GM23338 (cell line): Measurements from ENCODE around the gene USP24.

ENCODE experiments used
- EZH2 ChIP-seq: fragments of 200-600 bp; sonication (generic); IDR thresholded peaks from one replicate; pipeline ENCODE4 v1.8.0; 2017; ENCODE audit warnings: antibody characterized with exemption, mild to moderate bottlenecking, low read depth; ENCODE audit not compliant: unreplicated experiment
- EZH2phosphoT487 ChIP-seq: fragments of 200-600 bp; sonication (generic); IDR thresholded peaks from one replicate; pipeline ENCODE4 v1.8.1; 2018; ENCODE audit warnings: antibody characterized with exemption; ENCODE audit not compliant: unreplicated experiment
- TF ChIP-seq, protein P1 (sequence below), 2 experiments: fragments of 200-600 bp in 1 of 2; sonication (generic) in 1 of 2; conservative IDR thresholded peaks; 2 replicates each; pipeline versions ENCODE4 v1.5.1 to v1.6.1; 2016 to 2017; ENCODE audit warnings: antibody characterized with exemption in 2 of 2, low read depth in 2 of 2, mild to moderate bottlenecking in 2 of 2, moderate library complexity in 1 of 2

DNA sequence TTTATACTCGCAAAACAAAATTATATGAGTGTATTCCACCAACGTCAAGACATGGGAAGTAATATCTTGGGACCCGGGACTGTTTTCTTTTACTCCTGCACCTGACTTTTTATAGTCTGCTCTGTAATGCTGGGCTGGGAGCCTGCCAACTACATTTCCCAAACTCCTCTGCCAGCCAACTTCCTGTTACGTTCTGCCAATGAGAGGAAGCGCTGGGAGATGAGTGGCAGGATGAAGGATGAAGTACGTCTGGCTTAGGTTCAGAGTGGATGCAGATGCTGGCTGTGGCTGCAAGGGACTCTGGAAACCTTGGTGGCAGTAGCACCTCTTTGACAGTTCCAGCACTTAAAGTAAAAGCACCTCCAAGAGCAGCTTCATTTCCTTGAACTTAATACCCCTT lies 59.6 kb downstream of the USP24 start:
- TF ChIP-seq, protein P1, sequence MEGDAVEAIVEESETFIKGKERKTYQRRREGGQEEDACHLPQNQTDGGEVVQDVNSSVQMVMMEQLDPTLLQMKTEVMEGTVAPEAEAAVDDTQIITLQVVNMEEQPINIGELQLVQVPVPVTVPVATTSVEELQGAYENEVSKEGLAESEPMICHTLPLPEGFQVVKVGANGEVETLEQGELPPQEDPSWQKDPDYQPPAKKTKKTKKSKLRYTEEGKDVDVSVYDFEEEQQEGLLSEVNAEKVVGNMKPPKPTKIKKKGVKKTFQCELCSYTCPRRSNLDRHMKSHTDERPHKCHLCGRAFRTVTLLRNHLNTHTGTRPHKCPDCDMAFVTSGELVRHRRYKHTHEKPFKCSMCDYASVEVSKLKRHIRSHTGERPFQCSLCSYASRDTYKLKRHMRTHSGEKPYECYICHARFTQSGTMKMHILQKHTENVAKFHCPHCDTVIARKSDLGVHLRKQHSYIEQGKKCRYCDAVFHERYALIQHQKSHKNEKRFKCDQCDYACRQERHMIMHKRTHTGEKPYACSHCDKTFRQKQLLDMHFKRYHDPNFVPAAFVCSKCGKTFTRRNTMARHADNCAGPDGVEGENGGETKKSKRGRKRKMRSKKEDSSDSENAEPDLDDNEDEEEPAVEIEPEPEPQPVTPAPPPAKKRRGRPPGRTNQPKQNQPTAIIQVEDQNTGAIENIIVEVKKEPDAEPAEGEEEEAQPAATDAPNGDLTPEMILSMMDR (conservative IDR thresholded peaks at IDR 0.05; ENCODE audit: low read depth in 2 of 2): no peak
- TF ChIP-seq EZH2phosphoT487: no peak
- no peak for TF ChIP-seq EZH2
